Aortic smooth muscle cell (primary cell): Measurements from ENCODE around the gene RAVER1. TPM values are rescaled to one million over a fixed set of nuclear protein-coding genes. Genes with fewer than 3 reads are reported as not detected.

Experiments used
- total RNA-seq: library from RNA; depleted of rRNA; stranded (reverse); fragments of >200 nt; gene quantifications from 2 replicates; pipeline ENCODE4 v1.2.3, GENCODE V29; 2014

The RAVER1 gene, protein sequence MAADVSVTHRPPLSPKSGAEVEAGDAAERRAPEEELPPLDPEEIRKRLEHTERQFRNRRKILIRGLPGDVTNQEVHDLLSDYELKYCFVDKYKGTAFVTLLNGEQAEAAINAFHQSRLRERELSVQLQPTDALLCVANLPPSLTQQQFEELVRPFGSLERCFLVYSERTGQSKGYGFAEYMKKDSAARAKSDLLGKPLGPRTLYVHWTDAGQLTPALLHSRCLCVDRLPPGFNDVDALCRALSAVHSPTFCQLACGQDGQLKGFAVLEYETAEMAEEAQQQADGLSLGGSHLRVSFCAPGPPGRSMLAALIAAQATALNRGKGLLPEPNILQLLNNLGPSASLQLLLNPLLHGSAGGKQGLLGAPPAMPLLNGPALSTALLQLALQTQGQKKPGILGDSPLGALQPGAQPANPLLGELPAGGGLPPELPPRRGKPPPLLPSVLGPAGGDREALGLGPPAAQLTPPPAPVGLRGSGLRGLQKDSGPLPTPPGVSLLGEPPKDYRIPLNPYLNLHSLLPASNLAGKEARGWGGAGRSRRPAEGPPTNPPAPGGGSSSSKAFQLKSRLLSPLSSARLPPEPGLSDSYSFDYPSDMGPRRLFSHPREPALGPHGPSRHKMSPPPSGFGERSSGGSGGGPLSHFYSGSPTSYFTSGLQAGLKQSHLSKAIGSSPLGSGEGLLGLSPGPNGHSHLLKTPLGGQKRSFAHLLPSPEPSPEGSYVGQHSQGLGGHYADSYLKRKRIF
- total RNA-seq = 5.5 and 5.7 TPM in 2 replicates

DNA sequence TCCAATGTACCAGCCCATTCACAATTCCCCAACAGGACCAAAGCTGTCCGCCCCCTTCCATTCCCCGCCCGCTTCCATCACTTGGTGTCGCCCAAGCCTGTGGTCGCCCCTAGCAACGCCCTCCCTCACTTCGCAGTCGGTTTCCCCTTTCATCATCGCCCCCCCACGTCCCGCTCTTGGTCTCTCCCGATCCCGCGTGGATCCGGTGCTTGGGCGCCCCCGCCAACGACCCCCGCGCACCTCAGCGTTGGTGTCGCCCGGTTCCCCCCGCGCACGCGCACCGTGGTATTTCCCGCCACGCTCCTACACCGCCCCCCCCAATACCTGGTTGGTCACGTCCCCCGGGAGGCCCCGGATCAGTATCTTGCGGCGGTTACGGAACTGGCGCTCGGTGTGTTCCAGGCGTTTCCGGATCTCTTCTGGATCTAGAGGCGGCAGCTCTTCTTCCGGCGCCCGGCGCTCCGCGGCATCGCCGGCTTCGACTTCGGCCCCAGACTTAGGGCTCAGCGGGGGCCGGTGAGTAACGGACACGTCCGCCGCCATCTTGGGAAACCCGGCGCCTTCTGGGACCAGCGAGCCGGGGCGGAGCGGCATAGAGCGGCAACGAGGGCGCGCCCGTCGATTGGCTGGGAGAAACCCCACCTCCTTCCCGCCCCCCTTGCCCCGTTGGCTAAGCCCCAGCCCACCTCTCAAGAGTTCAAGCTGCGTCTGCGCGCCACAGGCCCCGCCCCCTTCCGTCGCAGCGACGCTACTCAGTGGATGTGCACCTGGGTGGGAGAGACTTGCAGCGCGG is at the start of gene RAVER1:
RAVER1 (minus strand) TSS at position 565 of the 793 bp plus-strand sequence; CDS start at position 543, 22 bp downstream.

DNA sequence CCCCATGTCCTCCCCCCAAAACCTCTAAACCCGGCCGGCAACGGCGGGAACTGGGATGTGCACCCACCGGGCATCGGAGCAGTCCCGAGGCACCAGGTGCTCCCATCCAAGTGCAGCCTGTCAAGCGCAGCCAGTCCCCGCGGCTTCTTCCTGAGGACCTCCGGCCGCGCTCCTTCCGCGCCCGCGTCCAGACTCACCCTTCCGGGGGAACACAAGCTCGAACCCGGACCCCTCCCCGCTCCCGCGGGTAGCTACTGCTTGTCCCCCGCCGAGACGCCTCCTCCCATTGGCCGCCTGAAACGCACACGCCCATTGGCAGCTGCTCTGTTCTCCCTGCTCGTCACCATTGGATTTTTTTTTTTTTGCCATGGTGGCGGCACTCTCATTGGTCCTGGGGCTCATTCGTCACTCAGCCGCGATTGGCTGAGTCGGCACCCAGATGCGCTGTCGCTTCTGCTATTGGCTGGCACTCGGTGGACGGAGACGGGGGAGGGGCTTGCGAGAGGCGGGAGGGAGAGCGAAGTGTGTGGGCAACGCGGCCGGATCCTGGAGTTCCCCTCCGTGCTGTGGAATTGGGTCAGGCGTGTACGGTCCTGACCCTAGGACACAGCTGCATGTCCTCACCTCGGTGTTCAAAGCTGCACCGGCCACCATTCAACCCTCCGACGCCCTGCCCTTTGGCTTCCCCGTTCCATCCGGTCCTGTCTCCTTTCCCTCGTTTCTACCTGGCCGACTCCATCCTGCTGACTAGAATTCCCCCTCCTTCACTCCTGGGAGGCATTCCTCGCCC is 47.2 kb upstream of the RAVER1 start, which contains the start of gene TYK2:
TYK2 (minus strand) TSS at position 260 of the 790 bp plus-strand sequence. CDS start 2,166 bp downstream, outside the sequence.

DNA sequence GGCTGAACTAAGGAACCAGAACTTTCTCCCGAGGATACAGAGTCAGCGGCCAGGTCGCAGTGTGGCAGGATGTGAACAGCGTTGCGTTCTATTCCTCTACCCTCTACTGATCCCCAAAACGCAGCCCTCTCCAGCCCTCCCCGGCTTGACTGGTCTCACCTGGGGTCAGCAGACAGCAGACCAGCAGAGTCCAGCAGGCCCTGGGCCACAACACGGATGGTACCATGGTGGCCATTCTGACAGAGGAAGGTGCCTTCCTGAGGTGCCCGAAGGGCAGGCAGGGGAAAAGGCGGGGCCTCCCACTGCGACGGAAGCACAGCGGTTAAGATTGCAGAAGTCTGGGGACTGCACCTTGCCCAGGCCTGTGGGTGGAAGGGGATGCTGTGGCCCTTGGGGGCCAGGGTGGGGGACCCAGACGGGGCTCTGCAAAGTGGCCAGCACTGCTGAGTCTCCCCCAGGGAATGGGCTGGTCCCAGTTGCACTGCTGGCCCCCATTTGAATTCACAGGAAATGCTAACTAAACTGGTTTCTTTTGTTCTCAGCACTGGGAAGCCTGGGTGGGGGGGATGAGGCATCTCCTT is 6.1 kb upstream of the RAVER1 start, which contains the start of gene ICAM3:
ICAM3 (minus strand) TSS at position 245 of the 581 bp plus-strand sequence; CDS start at position 235, 10 bp downstream.

DNA sequence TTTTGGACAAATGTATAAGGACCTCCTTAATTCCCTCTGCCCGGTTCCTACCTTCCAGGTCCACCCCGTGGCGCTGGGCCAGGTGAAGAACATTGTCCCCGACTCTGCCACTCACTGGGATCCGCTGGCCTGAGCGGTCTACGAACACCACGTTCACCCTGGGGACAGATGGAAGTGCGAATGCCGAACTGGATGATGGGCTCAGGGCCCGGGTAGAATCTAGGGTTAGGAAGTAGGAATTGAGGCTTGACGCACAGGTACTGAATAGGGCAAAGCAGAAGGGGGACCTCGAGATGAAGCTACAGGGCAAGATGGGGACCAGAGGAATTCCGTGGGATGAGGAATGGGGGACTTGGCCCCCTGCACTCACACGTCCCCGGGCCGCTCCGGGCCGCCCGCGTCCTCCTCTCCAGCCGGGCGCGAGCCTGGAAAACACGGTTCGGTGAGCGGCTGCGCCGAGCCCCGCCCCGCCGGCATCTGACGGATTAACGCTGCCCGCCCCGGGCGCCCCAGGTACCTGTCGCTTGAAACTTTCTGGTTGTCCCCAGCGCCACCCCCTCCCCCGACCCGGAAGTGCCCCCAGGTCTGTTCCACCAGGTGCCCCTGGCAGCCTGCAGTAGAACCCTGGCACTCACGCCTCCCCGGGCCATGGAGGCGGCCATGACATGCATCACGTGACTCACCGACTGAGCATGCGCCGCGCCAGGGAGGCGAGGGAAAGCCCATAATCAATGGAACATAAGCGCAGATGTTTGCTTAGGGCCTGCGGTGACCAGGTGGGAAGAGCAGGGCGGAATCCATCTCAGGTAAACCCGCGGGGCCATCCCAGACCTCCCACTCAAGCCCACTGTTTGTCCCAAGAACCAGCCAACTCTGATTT is 17.8 kb downstream of the RAVER1 start, which contains the start of gene FDX2:
FDX2 (minus strand) TSS at position 681 of the 880 bp plus-strand sequence; CDS start at position 662, 19 bp downstream.

GRCh38 chr19:10309423-10309822 is 23.9 kb downstream of the RAVER1 start, which contains the start of gene ZGLP1:
Gene ZGLP1 (minus strand): TSS chr19:10309815.

DNA sequence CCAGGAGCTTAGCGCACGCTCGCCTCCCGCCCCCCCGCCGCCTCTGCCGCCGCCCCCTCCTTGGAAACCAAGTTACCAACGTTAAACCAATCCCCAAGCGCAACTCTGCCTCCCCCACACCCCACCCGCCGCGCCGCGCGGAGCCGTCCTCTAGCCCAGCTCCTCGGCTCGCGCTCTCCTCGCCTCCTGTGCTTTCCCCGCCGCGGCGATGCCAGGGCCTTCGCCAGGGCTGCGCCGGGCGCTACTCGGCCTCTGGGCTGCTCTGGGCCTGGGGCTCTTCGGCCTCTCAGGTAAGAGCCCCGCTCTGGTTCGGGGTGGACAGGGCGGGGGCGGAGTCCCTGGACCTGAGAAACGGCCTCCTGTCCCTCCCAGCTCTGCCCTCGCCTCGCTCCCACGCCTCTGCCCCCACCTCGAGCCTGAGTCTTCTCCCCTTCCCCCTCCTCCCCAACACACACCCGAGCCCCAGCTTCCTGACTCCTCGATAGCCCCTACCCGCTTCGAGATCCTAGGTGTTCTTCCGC is 43.4 kb downstream of the RAVER1 start, which contains the start of gene ICAM5:
ICAM5 (plus strand) TSS at position 117 of the 521 bp plus-strand sequence; CDS start at position 209, 92 bp downstream.

GRCh38 chr19:10286803-10287737 is 46.3 kb downstream of the RAVER1 start, which contains the start of gene ICAM4:
Gene ICAM4 (plus strand): TSS chr19:10286955. CDS start chr19:10287013, 58 bp downstream.

GRCh38 chr19:10270616-10271394 is 62.5 kb downstream of the RAVER1 start, which contains the start of gene ICAM1:
Gene ICAM1 (plus strand): TSS chr19:10271120. CDS start chr19:10271160, 40 bp downstream.

Other genes starting within 250 kb of the RAVER1 start
- 18.4 and 22.4 TPM in 2 replicates for gene SHFL, start 247.2 kb downstream of the RAVER1 start, total RNA-seq
- 0.13 and 0.25 TPM in 2 replicates for gene ANGPTL6, start 230.9 kb downstream of the RAVER1 start, total RNA-seq
- 17.3 and 26.7 TPM in 2 replicates for gene PPAN, start 227.2 kb downstream of the RAVER1 start, total RNA-seq
- 1.2 and 1.3 TPM in 2 replicates for gene P2RY11, start 221.8 kb downstream of the RAVER1 start, total RNA-seq
- 294 and 341 TPM in 2 replicates for gene EIF3G, start 213.6 kb downstream of the RAVER1 start, total RNA-seq
- 39.1 and 39.9 TPM in 2 replicates for gene DNMT1, start 138.6 kb downstream of the RAVER1 start, total RNA-seq
- gene S1PR2, start 102.2 kb downstream of the RAVER1 start, total RNA-seq = 9.1 and 9.4 TPM in 2 replicates
- gene MRPL4, start 81.3 kb downstream of the RAVER1 start, total RNA-seq = 13.9 and 15.7 TPM in 2 replicates
- 1.3 and 4.9 TPM in 2 replicates for gene ICAM1, start 62.4 kb downstream of the RAVER1 start, total RNA-seq
- 0.13 and 0.62 TPM in 2 replicates for gene ICAM4, start 46.6 kb downstream of the RAVER1 start, total RNA-seq
- 0.26 and 0.56 TPM in 2 replicates for gene ICAM5, start 43.6 kb downstream of the RAVER1 start, total RNA-seq
- gene ZGLP1, start 23.7 kb downstream of the RAVER1 start, total RNA-seq = 0.12 and 0.13 TPM in 2 replicates
- 19.3 and 19.7 TPM in 2 replicates for gene FDX2, start 17.5 kb downstream of the RAVER1 start, total RNA-seq
- gene ICAM3, start 6.1 kb upstream of the RAVER1 start, total RNA-seq = 15.2 and 21.5 TPM in 2 replicates
- 49.8 and 62.4 TPM in 2 replicates for gene TYK2, start 47.0 kb upstream of the RAVER1 start, total RNA-seq
- gene CDC37, start 70.0 kb upstream of the RAVER1 start, total RNA-seq = 183 and 233 TPM in 2 replicates
- gene PDE4A, start 87.0 kb upstream of the RAVER1 start, total RNA-seq = 2.4 and 3.5 TPM in 2 replicates
- gene KEAP1, start 169.8 kb upstream of the RAVER1 start, total RNA-seq = 71.6 and 97.9 TPM in 2 replicates
- 4.1 and 6.2 TPM in 2 replicates for gene S1PR5, start 183.9 kb upstream of the RAVER1 start, total RNA-seq
- gene ATG4D, start 210.4 kb upstream of the RAVER1 start, total RNA-seq = 11.4 and 12.4 TPM in 2 replicates
- gene KRI1, start 232.5 kb upstream of the RAVER1 start, total RNA-seq = 5.5 and 8.5 TPM in 2 replicates
- 12.0 and 13.7 TPM in 2 replicates for gene CDKN2D, start 235.4 kb upstream of the RAVER1 start, total RNA-seq